ENCODE data around the gene MYB.

GRCh38 chr6:135181333-135182070, 394 bp downstream of the MYB start:
- TF ChIP-seq CTCF (IDR thresholded peaks at IDR 0.05) (no peak), POLR2A (IDR thresholded peaks at IDR 0.05) (no peak)

Measured in uterus (tissue), 2 donors.